ENCODE results near the gene TMEM53.

TMEM53 gene

DNA sequence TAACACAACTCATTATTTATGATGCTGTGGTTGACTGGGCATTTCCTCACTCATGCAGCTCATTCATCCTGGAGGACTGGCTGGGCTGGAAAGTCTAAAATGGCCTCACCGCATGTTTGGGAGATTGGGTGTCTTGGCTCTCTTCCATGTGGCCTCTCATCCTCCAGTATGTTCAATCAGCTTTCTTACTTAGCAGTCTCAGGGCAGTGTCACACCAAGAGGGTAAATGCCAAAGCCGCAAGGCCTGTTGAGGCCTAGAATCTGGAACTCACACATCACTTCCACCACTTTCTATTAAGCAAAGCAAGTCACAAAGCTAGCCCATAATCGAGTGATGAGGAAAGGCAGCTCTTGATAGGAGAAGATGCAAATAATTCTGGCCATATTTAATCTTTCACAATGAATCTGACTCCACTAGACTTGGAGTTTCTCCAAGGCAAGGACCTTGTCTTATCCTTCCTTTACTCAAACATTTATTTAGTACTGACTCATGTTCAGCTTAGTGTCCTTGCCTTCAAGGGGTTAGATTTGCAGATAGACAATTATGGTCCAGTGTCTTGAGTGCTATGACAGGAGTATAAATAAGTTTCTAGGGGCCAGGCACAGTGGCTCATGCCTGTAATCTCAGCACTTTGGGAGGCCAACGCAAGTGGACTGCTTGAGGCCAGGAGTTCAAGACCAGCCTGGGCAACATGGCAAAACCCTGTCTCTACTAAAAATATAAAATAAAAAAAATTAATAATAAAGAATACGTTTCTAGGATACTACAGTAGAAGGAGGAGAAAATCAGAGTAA is 45.1 kb downstream of the TMEM53 start:
- Histone ChIP-seq H3K27ac (no peak overlapping the region), H3K4me1 (ENCODE audit: low read depth, poor library complexity, severe bottlenecking) (peaks cover 10% of the 10 kb centered on the region), H3K27me3 (ENCODE audit: insufficient read depth, low read depth) (no peaks in the 10 kb centered on the region), H4K20me1 (ENCODE audit: insufficient read depth) (no peaks in the 10 kb centered on the region), H3K36me3 (ENCODE audit: insufficient read depth) (no peaks in the 10 kb centered on the region), H3K4me2 (no peak overlapping the region), H3K4me3 (IDR thresholded peaks at IDR 0.05; ENCODE audit: insufficient read depth, low read depth, low read length) (no peak overlapping the region), H3K9ac (no peak overlapping the region), H2AFZ (ENCODE audit: low read depth) (no peak overlapping the region), H3K79me2 (ENCODE audit: insufficient read depth, low read depth) (no peaks in the 10 kb centered on the region; the same call in 1 of the 2 replicates)
- TF ChIP-seq, protein P1, sequence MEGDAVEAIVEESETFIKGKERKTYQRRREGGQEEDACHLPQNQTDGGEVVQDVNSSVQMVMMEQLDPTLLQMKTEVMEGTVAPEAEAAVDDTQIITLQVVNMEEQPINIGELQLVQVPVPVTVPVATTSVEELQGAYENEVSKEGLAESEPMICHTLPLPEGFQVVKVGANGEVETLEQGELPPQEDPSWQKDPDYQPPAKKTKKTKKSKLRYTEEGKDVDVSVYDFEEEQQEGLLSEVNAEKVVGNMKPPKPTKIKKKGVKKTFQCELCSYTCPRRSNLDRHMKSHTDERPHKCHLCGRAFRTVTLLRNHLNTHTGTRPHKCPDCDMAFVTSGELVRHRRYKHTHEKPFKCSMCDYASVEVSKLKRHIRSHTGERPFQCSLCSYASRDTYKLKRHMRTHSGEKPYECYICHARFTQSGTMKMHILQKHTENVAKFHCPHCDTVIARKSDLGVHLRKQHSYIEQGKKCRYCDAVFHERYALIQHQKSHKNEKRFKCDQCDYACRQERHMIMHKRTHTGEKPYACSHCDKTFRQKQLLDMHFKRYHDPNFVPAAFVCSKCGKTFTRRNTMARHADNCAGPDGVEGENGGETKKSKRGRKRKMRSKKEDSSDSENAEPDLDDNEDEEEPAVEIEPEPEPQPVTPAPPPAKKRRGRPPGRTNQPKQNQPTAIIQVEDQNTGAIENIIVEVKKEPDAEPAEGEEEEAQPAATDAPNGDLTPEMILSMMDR (conservative IDR thresholded peaks at IDR 0.05; ENCODE audit: low read depth, low read length) = no peak

DNA sequence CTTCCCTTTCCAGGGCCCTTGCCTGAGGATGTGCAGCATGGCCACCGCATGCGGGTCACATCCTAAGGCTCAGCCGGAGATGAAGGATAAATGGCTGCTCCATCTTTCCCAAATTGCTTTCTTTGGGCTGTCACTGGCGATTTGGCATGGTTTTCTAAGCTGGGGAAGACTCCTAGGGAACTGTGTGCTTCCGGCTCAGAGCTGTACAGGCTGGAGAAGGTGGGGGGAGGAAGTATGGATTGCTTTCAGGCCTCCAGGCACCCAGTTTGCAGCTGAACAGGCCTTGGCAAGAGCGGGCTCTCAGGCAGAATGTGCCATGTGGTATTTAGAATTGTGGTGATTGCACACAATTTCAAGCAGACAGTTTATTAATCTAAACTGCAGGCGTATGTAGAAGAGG is 48.9 kb downstream of the TMEM53 start:
- Histone ChIP-seq H4K20me1 (ENCODE audit: insufficient read depth) (no peaks in the 10 kb centered on the region), H3K79me2 (ENCODE audit: insufficient read depth, low read depth) (no peaks in the 10 kb centered on the region), H3K4me3 (IDR thresholded peaks at IDR 0.05; ENCODE audit: insufficient read depth, low read depth, low read length) (no peak overlapping the region), H3K4me1 (ENCODE audit: low read depth, poor library complexity, severe bottlenecking) (no peaks in the 10 kb centered on the region), H2AFZ (ENCODE audit: low read depth) (no peak overlapping the region), H3K9ac (no peak overlapping the region), H3K4me2 (no peak overlapping the region), H3K27me3 (ENCODE audit: insufficient read depth, low read depth) (no peaks in the 10 kb centered on the region), H3K27ac (no peak overlapping the region), H3K36me3 (ENCODE audit: insufficient read depth) (no peaks in the 10 kb centered on the region)
- TF ChIP-seq, protein P1 (conservative IDR thresholded peaks at IDR 0.05; ENCODE audit: low read depth, low read length) = no peak

DNA sequence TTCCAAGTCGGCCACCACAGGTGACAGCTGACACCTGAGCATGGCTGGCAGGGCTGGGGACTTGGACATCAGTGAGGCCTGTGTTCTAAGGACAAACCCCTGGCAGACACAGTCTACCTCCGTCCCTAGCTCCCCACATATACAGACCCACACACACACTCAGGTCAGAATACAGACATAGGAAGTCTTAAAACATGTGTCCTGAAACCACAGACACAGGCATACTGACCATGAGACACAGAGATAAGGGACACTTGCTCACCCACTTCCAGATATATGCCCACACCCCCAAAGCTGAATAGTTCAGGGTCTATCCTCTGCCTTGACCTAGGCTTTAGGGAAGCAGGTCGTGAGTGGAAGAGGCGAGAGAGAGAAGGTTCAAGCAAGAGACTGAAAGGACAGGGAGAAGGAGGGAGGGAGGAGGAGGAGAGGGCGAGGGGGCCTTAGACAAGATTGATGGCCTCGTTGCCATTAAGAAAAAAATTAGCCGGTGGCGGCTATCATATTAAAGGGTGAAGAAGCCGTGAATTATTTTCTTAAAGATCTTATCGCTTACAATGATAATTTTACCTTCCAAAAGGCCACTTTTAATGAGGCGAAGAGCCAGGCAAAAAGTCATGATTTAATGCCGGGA is 49.9 kb downstream of the TMEM53 start:
- Histone ChIP-seq H3K4me3 (IDR thresholded peaks at IDR 0.05; ENCODE audit: insufficient read depth, low read depth, low read length) (no peak overlapping the region), H3K4me1 (ENCODE audit: low read depth, poor library complexity, severe bottlenecking) (no peaks in the 10 kb centered on the region), H2AFZ (ENCODE audit: low read depth) (no peak overlapping the region), H3K9ac (no peak overlapping the region), H3K27me3 (ENCODE audit: insufficient read depth, low read depth) (no peaks in the 10 kb centered on the region), H3K4me2 (no peak overlapping the region), H3K36me3 (ENCODE audit: insufficient read depth) (no peaks in the 10 kb centered on the region), H3K27ac (no peak overlapping the region), H4K20me1 (ENCODE audit: insufficient read depth) (no peaks in the 10 kb centered on the region), H3K79me2 (ENCODE audit: insufficient read depth, low read depth) (no peaks in the 10 kb centered on the region)
- TF ChIP-seq, protein P1 (conservative IDR thresholded peaks at IDR 0.05; ENCODE audit: low read depth, low read length) = no peak

DNA sequence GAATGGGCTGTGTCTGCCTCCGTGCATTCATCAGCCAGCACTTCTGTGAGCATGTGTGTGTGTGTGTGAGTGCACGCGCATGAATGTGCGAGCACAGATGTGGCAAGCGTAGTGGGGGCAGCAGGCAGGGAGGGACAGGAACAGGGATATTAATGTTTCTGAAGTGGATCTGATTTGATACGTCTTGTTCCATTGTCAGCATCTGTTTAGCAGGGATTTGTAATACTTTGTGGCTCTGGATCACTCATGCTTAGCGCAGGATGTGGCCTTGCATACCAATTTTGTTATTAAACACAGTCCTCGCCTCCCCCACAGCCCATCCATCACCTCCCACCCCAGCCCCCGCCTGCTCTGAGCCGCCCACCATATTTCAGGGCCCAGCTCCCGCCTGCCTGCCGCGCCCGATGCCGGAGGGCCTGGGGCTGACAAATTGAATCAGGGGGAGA is 52.4 kb downstream of the TMEM53 start:
- no peak overlapping the region for H3K9ac ChIP-seq
- TF ChIP-seq, protein P1 (conservative IDR thresholded peaks at IDR 0.05; ENCODE audit: low read depth, low read length) = no peak
- H3K36me3 ChIP-seq (ENCODE audit: insufficient read depth) = no peaks in the 10 kb centered on the region
- no peak overlapping the region for H3K4me3 ChIP-seq (IDR thresholded peaks at IDR 0.05; ENCODE audit: insufficient read depth, low read depth, low read length)
- H4K20me1 ChIP-seq (ENCODE audit: insufficient read depth) = no peaks in the 10 kb centered on the region
- H3K27ac ChIP-seq = no peak overlapping the region
- H3K27me3 ChIP-seq (ENCODE audit: insufficient read depth, low read depth) = no peaks in the 10 kb centered on the region
- H3K79me2 ChIP-seq (ENCODE audit: insufficient read depth, low read depth) = no peaks in the 10 kb centered on the region
- H2AFZ ChIP-seq (ENCODE audit: low read depth) = no peak overlapping the region
- no peak overlapping the region for H3K4me2 ChIP-seq
- H3K4me1 ChIP-seq (ENCODE audit: low read depth, poor library complexity, severe bottlenecking) = no peaks in the 10 kb centered on the region

All from KMS-11 (cell line).